ENCODE measurements around the gene MPI. TPM values are rescaled to one million over a fixed set of nuclear protein-coding genes. Genes with fewer than 3 reads are reported as not detected.

MPI gene
- total and polyA plus RNA-seq, 2 of the 8 experiments (the other 6 are each of a cell fraction or from before 2014, with no cell fraction given): 31.0 to 74.8 TPM

DNA sequence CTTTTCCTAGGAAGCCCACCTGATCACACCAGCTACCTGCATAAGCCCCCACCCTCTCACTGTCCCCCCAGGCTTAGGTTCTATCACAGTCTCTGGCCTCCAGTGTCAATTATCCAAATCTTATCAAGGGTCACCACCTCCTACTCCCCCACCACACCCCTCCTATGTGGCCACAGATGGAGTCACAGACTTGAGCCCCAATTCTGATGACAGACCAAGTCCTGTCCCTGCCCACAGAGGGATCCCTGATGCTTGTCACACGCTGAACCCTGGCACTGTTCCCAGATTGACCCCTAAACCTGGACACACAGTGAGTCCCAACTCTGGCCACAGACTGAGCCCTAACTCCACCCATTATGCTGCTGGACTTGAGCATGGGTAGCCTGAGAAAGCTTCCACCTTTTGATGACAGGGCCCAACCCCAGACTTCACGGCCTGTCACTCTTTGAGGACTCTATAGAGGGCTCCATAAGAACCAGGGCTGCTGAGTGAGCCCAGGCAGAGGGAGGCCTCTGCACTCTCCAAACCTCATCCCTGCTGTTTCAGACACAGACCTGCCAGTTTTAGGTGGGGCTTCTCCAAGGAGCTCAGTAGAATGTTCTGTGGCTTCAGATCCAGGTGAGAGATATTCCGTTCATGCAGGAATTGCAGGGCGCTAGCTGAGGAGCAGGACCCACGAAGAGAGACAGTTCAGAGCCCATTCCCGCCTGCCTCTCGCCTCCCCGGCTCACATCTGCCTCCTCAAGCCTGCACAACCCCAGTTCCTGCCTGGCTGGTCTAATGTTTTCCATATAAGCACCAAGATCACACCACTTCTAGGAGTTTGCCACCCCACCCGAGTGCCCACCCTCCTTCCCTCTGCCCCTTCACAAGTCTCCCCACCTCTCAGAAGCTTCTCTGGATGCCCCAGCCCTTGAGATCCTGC is 48.7 kb upstream of the MPI start:
- no peak overlapping the region for H3K27ac ChIP-seq (ENCODE audit: low read depth, low read length)
- no peak overlapping the region for H2AK5ac ChIP-seq (ENCODE audit: low read depth, low read length)
- 91% methylated on average over 8 of the region's 9 CpGs; no CpG with 5 or more reads in 1 of the 2 experiments for WGBS, 2 experiments (ENCODE audit: extremely low coverage in 1 of 2, insufficient coverage in 1 of 2, insufficient read length in 1 of 2, insufficient replicate concordance in 2 of 2, low coverage in 1 of 2, low lambda C conversion rate in 2 of 2, missing lambda C conversion rate in 1 of 2)
- H3K36me3 ChIP-seq (ENCODE audit: control insufficient read depth in 2 of 4, insufficient read depth in 4 of 4, low read length in 3 of 4): peaks cover 0 to 11% (median 4%) of the 10 kb centered on the region in 4 experiments; a peak in 5 of 8 replicates
- no peak overlapping the region for H2BK120ac ChIP-seq (replicated peaks; ENCODE audit: low read depth, low read length)
- H3K4me3 ChIP-seq (ENCODE audit: extremely low read depth in 1 of 4, insufficient read depth in 2 of 4, low read depth in 3 of 4, low read length in 4 of 4): no peak overlapping the region
- H3K79me1 ChIP-seq (ENCODE audit: low read depth, low read length): 0 out of 2 replicates have a peak, but pooled peaks cover 2% of the 10 kb centered on the region
- H4K8ac ChIP-seq (ENCODE audit: extremely low read depth, insufficient read depth, low read length): no peak overlapping the region
- DNase-seq (ENCODE audit: low read depth in 1 of 2, low spot score in 2 of 2): no peak
- no peak overlapping the region for H2AFZ ChIP-seq (ENCODE audit: low read length)
- no peaks in the 10 kb centered on the region for H3K79me2 ChIP-seq (ENCODE audit: control insufficient read depth in 1 of 2, insufficient read depth in 2 of 2, low read length in 2 of 2)
- ChIA-PET CTCF (ENCODE audit: partially characterized antibody) (interaction anchor here (0.9 to 6.6 kb wide), 12 partner anchors 7 to 71 kb away, joined by 3 to 52 read pairs (median 6); partner anchors contain the start of gene CPLX3), POLR2A (ENCODE audit: partially characterized antibody) (interaction anchor here (1.1 to 4.1 kb wide), 12 partner anchors 9 to 95 kb away, joined by 3 to 23 read pairs (median 5); partner anchors contain the start of genes CPLX3, CSK, FAM219B and SCAMP2)
- H3K27me3 ChIP-seq (replicated peaks in 1 of 4; ENCODE audit: control insufficient read depth in 3 of 4, extremely low read depth in 1 of 4, insufficient read depth in 3 of 4, low read length in 3 of 4): no peaks in the 10 kb centered on the region
- H4K20me1 ChIP-seq (replicated peaks in 1 of 2; ENCODE audit: control insufficient read depth in 1 of 2, insufficient read depth in 2 of 2, low read length in 2 of 2): peaks cover 2% of the 10 kb centered on the region in 2 experiments
- H2BK20ac ChIP-seq (ENCODE audit: low read length): no peak overlapping the region
- TF ChIP-seq BCL11A (IDR thresholded peaks at IDR 0.05; ENCODE audit: low read depth in 2 of 2, low read length in 2 of 2): no peak
- no peak overlapping the region for H3K14ac ChIP-seq (ENCODE audit: insufficient read length)
- no peak overlapping the region for H4K91ac ChIP-seq (replicated peaks; ENCODE audit: insufficient read length, low read length)
- no peak overlapping the region for H2BK5ac ChIP-seq (ENCODE audit: low read depth, low read length)
- H3K23ac ChIP-seq (ENCODE audit: insufficient read length): no peak overlapping the region
- H3K9ac ChIP-seq (replicated peaks in 1 of 4; ENCODE audit: extremely low read depth in 1 of 4, low read depth in 3 of 4, low read length in 3 of 4): no peak overlapping the region; a peak in 1 of 7 replicates
- no peak overlapping the region for H2BK12ac ChIP-seq (ENCODE audit: low read depth, low read length)
- H3K18ac ChIP-seq (ENCODE audit: extremely low read depth, low read length): no peak overlapping the region
- H3K23me2 ChIP-seq (ENCODE audit: low read depth, low read length): peaks cover 7% of the 10 kb centered on the region; the same call in 1 of the 2 replicates
- H3K4ac ChIP-seq (replicated peaks; ENCODE audit: insufficient read length, low read depth, low read length): no peak overlapping the region
- H2BK15ac ChIP-seq (ENCODE audit: low read length): no peak overlapping the region
- H3K56ac ChIP-seq (replicated peaks; ENCODE audit: insufficient read length, low read depth, low read length): no peak overlapping the region
- H3K9me3 ChIP-seq (ENCODE audit: insufficient read depth in 2 of 2, low read depth in 1 of 2, low read length in 1 of 2): no peaks in the 10 kb centered on the region
- H3K4me2 ChIP-seq (ENCODE audit: insufficient read depth in 1 of 2, low read depth in 2 of 2, low read length in 2 of 2): no peak overlapping the region; a peak in 1 of 4 replicates
- no peak for FAIRE-seq
- H4K5ac ChIP-seq (ENCODE audit: insufficient read length, low read depth, low read length): no peak overlapping the region
- H3K4me1 ChIP-seq (replicated peaks in 1 of 4; ENCODE audit: control insufficient read depth in 3 of 4, insufficient read depth in 4 of 4, low read length in 3 of 4): peaks cover 0 to 13% (median 8%) of the 10 kb centered on the region in 4 experiments; a peak in 6 of 7 replicates
